GM03348 (cell line): ENCODE data around the gene DCAF8L1.
"Not testable (repeated sequence)": the region's sequence is repeated elsewhere in the genome, so short reads cannot be mapped to it uniquely, and the experiment has no call there.

Source experiments
- DNase-seq: peaks from one replicate; pipeline ENCODE4 v3.0.0; 2012; ENCODE audit warnings: low spot score

DCAF8L1 gene

DNA sequence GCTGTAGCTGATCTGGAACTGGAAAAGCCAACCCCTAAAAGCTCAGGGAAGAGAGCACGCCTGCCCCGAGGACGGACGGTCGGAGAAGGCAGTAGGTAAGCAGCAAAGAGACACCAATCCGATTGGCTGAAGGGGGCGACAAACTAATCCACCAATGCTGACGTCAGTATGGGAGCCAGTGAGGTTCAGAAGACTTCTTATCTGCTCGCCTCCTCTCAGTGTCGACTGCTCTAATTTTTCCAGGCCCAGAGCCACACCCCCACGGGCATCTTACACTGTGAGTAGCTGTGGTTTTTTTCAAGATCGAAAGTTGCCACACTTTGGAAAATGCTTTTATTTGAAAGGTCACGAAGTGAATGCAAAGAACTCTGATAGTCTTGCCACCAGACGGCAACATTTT lies at the start of gene DCAF8L1:
TSS of gene DCAF8L1 (minus strand) at position 101 of the 400 bp plus-strand sequence. CDS start 115 bp downstream, outside the sequence.
- DNase-seq, result no peak

DNA sequence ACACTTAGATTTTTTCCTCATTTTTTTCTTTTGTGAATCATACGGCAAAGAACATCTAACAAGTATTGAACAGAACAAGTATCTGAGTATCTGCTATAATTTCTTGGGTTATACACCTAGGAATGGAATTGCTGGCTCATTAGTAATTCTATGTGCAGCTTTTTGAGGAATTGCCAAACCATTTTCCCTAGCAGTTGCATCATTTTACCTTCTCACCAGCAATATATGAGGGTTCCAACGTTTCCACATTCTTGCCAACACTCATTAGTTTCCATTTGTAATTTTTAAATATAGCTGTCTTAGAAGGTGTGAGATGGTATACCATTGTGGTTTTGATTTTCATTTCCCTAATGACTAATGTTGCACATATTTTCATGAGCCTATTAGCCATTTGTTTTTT lies 41.1 kb upstream of the DCAF8L1 start:
- no peak for DNase-seq

DNA sequence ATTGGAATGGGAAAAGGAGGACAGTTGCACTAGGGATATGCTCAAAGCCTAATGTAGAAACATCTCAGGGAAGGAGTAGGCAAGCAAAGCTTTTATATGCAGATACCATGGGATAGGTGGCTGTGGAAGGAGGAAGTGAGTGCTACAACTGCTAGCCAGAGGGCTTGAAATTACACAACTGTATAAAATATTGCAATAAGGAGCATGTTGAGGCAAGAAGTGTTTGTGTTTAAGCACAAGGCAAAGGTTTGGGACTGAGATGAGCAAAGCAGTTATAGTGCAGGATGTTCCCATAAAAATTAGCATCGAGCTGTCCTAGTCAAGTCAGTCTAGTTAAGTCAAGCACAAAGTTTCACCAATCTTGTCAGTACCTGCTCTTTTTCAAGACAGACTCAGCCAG lies 35.6 kb upstream of the DCAF8L1 start:
- no peak for DNase-seq

- no peak for DNase-seq
These were observed 34.7 kb upstream of the DCAF8L1 start for GRCh38 chrX:28015993-28016392.

- DNase-seq, result no peak
These were observed 29.6 kb upstream of the DCAF8L1 start for GRCh38 chrX:28010875-28011274.

GRCh38 chrX:27998666-27999065 lies 17.4 kb upstream of the DCAF8L1 start:
- DNase-seq, result no peak

- DNase-seq, result no peak
These were observed 16.4 kb upstream of the DCAF8L1 start for GRCh38 chrX:27997622-27998021.

- DNase-seq, result no peak
These were observed 14.9 kb upstream of the DCAF8L1 start for GRCh38 chrX:27996132-27996531.

DNA sequence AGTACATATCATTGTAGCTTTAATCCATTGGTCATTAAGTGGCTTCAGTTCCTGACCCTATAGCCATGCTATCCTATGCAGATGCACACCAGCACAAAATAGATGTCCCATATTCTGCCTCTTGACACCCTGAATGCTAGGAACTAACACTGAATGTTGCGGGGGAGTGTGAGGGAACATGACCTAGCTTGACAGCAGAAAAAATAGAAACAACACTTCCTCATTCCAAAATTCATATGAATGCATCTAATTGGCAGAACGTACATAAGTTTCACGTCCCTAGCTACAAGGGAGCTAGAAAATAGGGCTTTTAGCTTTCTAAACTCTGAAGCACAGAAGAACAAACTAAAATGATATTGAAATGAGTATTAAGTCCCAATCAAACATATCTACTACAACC lies 14.4 kb upstream of the DCAF8L1 start:
- no peak for DNase-seq

DNA sequence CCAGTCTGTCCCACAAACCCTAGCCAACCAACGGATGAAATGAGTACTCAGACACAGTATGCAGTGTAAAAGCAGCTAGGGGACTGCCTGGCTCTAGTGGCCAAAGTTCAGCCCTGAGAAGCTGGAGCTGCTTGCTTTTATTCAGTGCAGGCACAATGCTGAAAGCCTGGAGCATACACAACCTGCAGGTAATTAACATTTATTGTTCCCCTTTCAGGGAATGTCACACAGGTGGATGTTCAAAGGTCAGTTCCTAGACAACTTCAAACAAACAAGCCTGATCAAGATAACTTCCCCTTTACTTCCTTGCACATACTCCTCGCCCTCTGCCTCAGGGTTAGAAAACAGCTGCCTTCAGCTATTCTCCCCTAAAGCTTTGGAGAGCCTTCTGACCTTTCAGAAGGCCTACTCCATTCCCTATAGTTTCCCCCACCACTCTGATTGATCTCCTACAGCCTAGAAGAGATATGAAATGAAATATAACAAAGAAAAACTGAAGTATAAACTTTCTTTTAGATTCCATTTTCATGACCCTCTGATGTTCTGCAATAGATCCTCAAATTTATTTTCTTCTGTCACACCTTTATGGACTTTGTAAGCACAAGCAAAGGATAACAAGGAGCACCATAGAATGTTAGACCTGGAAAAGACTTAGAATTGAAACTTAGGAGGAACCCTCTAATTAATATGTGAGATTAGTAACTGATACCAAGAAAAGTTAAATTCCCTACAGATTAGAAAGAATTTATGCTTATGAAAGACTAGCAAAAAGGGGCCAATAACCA lies 6.8 kb upstream of the DCAF8L1 start:
- no peak for DNase-seq

DNA sequence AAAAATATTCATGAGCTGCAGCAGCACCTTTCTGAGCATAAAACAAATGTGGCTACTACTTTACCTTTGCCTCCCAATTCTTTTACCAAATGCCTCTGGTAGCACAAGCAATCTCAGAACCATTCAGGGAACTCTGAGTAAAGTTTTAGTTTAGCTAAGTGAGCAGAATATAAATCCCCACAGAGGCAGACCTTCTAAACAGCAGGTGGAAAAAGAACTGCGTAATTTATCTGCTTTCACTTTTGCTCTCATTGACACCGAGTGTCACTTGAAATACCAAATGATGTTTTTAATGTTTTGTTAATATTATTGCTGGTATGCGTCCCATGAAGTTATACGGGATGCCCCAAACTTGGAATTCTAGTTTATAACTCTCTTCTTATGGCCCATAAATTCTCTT lies 4.3 kb downstream of the DCAF8L1 start:
- DNase-seq, result not testable (repeated sequence)

DNA sequence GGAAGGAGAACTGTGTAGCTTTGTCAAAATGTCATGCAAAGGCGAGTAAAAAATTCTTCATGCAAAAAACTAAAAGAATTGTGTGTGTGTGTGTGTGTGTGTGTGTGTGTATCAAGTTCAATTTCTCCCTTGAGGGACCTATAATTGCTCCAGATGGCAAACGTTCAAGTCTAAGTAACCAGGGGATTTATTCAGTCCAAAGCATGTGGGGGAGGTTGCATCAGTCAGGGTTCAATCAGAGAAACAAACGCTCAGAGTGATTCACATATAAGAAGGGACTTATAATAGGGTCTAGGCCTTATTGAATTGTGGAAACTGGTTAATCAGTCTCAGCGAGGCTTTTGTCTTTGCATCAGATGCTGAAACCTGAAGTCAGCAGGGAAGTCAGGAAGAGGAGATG lies 5.0 kb downstream of the DCAF8L1 start:
- DNase-seq, result no peak

- no peak for DNase-seq
These were observed 12.4 kb downstream of the DCAF8L1 start for GRCh38 chrX:27968878-27969277.

- DNase-seq, result no peak
These were observed 12.9 kb downstream of the DCAF8L1 start for GRCh38 chrX:27968352-27968751.

GRCh38 chrX:27966955-27967354 lies 14.3 kb downstream of the DCAF8L1 start:
- DNase-seq, result no peak

DNA sequence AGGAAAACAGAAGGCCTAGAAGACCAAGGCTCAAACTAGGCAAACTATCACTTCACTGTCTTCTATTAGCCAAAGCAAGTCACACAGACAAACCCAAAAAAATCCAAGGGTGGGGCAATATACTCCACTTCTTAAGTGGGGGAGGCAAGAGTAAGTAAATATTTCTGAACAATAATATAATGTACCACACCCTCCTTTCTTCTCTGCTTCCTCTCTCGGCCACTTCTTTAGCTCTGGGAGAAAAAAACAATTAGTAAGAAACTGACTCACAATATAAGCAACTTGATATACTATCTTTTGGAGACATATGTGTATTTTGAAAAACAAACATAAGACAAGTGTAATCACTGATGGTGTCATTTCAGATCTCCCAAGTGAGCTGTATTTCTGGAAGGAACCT lies 14.8 kb downstream of the DCAF8L1 start:
- DNase-seq, result no peak

GRCh38 chrX:27965348-27965747 lies 15.9 kb downstream of the DCAF8L1 start:
- not testable (repeated sequence) for DNase-seq

DNA sequence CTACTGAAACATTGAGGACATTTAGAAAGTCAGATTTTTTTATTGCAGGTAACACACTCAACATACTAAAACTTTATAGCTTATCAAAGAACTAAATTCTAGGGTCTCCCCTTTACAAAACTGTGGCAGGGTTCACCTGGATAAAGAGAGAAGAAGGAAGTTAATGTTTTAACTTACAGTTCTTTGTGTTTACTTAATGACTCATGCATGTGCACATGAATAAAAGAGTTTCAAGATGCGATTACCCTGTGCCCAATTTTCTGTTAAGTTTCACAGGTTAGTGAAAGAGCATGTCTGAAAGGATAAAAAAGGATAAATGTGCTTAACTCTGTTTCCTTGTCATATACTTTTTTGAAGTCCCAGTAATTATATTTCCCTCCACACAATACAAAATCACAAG lies 16.8 kb downstream of the DCAF8L1 start:
- DNase-seq, result no peak

DNA sequence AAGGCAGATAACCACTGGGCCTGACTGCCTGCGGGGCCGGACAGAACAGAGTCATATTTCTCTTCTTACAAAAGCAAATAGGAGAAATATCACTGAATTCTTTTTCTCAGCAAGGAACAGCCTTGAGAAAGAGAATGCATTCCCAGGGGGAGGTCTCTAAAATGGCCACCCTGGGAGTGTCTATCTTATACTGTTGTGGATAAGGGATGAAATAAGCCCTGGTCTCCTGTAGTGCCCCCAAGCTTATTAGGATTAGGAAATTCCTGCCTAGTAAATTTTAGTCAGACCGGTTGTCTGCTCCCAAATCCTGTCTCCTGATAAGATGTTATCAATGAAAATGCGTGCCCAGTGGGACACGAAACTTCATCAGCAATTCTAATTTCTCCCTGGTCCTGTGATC lies 20.8 kb downstream of the DCAF8L1 start:
- not testable (repeated sequence) for DNase-seq

- DNase-seq, result no peak
These were observed 28.1 kb downstream of the DCAF8L1 start for GRCh38 chrX:27953171-27953570.

- DNase-seq, result no peak
These were observed 47.9 kb downstream of the DCAF8L1 start for GRCh38 chrX:27933361-27933760.
